ENCODE measurements around the gene DKK3.
A peak's percentile ranks its signal among the peaks of the same experiment; 100 is the strongest.
"Not testable (repeated sequence)": the region's sequence is repeated elsewhere in the genome, so short reads cannot be mapped to it uniquely, and the experiment has no call there.

DKK3 gene

DNA sequence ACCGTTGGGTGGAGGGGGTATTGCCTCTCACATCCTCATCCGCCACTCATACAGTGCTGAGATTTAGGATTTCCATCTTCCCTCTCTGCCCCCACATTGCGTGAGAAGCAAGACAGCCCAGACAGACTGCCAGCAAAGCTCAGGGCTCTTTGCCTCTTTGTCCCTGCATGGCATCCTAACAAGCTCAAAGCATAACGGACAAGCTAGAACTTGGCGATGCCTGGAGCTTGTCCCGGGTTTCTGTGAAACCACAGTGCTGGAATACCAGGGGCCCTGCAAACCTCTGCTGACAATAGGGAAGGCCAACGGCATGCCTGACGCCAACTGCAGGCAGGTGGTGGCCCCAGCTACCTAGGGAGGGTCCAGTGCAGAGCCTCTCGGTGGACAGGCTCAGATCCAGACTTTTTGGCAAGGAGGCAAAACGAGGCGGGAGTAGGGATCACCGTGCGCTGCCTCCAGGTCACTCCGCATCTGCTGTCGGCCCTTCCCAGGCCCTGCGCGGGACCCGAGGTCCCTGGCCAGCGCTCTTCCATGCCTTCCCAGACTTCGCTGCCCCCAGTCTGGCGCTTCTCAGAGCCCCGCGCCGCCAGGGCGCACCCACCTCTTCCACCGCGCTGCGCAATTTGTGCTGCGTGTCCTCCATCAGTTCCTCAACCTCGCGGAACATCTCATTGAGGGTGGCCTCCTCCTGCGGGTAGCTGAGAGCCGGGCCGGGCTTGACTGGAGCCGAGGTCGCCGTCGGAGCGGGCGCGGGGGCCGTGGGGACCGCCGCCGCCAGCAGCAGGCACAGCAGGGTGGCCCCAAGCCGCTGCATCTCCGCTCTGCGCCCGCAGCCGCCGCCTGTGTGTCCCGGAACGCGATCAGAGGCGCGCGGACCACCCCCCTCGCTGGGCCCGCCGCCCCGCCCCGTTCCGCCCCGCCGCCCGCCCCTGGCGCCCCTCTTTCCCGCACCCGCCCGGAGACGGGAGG, at the start of gene DKK3:
DKK3 (minus strand) TSS at position 858 of the 969 bp plus-strand sequence; CDS start at position 814, 44 bp downstream.
- no peak for DNase-seq

DNA sequence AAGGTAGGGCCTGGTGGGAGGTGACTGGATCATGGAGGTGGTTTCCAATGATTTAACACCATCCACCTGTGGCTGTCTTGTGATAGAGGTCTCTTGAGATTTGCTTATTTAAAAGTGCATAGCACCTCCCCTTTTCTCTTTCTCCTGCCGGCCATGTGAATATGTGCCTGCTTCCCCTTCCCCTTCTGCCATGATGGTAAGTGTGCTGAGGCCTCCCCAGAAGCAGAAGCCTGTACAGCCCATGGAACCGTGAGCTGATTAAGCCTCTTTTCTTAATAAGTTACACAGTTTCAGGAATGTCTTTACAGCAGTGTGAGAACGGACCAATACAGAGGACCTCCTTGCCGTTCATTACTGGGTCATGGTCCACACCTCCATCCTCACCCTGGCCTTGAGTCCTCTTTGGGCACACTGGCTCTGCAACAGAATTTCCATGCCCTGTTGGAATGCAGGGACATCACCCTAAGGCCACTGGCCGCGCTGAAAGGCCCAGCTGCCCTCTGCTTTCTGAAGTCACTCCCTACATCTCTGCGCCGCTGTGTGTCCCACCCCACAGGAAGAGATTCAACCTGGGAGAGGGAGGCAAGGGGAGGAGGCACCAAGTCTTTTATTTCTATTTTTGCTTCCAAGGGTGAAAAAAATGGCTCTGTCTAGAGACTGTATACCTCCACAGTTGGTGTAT, 49.0 kb upstream of the DKK3 start:
- DNase-seq = no peak

DNA sequence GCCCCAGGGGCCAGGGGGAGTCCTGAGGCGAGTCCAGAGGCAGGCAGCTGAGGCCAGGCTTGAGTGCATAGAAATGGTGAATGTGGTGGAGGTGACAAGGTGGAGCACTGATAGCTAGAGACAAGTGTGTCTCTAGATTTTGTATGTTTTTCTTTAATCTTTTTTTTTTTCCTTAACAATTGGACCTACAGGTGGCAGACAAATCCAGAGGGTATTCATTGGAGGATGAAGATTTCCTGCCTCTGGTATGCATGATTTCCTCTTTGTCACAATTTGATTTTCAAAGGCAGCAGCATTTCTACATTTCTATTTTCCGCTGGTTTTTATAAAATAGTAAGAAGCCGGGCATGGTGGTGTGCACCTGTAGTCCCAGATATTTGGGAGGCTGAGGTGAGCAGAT, 47.7 kb upstream of the DKK3 start:
- DNase-seq = no peak

DNA sequence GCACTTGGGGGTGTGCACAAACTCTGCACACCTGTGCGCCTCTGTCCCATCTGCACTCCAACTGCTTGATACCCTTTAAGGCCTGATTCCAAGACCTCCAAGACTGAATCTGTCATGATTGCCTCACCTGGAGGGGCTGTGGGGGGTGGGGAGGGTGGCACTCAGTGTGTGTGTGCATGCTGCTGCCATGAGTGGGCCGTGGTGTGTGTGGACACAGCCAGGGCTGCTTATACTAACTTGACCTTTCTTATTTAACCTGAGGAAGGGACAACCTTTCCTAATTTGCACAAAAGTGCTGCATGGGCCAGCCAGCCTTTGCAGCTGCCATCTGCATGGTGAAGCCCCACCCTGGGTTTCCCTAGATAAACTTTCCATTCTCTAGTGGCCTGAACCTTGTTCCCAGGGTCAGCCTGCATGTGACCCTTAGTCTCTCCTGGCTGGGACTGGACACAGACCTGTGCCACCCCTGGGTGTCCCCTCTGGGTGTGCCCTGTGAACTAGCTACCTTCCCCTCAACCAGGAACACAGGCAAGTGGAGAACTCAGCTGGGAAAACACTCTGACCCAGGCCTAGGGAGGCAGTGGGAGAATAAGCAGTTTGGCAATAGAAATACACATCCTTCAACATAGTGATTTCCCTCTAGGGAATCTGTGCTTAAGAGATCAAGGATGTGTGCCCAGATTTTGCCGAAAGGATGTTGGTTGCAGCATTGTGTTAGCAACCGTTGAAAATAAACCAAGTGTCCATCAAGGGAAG, 45.4 kb upstream of the DKK3 start:
- no peak for DNase-seq

DNA sequence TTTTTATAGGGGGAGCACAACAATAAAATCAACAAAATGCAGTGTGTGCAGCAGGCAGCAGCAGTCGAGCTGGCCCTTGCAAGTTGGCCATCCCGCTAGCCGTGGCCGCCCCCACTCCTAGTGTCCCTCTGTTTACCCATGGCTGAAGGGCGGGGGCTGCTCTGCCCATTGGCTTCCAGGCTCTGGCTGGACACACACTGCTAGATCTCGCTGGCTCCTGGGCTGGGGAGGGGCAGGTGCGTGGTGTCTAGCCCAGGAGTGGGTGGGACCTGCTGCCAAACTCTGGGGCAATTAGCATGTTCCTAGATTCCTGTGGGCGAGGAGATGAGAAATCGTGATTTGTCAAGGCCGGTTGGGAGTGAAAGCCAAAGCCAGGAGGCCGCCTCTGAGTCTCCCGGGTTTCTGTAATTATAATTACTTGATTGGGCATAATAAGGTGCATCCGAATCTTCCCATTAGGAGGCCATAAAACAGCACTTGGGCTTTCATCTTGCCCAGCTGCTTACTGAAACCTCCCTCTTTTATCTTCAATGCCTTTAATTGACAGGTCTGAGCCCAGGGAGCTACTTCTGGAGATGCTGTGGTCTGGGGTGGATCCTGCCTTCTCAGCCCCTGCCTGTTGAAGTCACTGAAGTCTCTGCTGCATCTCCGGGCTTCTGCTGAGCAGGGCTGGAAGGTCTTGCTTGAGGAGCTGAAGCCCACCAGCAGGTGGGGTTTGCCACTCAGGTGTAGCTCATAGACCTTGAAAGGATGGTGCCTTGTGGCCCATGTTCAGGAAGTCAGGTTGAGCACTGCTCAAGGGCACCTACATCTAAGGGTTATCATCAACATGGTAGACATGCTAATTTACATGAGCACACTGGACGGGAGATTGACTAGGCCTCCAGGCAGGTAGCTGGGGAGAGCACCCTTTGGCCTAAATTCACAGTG, 44.5 kb upstream of the DKK3 start:
- DNase-seq = no peak

DNA sequence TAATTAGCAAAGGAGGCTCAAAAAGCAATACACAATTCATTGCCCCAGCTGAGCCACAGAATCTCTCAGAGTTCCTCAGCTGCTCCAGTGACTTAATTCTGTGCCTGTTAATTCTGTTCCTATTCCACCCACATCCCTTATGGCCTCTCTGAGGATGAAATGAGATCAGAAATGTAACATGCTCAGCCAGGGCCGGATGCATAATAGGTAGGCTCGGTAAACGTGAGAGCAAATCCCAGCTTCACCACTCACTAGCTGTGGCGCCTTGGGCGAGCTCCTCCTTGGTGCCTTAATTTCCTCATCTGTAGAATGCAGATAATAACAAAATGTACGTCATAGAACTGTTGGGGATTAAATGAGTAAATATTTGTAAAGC, 42.8 kb upstream of the DKK3 start:
- no peak for DNase-seq

DNA sequence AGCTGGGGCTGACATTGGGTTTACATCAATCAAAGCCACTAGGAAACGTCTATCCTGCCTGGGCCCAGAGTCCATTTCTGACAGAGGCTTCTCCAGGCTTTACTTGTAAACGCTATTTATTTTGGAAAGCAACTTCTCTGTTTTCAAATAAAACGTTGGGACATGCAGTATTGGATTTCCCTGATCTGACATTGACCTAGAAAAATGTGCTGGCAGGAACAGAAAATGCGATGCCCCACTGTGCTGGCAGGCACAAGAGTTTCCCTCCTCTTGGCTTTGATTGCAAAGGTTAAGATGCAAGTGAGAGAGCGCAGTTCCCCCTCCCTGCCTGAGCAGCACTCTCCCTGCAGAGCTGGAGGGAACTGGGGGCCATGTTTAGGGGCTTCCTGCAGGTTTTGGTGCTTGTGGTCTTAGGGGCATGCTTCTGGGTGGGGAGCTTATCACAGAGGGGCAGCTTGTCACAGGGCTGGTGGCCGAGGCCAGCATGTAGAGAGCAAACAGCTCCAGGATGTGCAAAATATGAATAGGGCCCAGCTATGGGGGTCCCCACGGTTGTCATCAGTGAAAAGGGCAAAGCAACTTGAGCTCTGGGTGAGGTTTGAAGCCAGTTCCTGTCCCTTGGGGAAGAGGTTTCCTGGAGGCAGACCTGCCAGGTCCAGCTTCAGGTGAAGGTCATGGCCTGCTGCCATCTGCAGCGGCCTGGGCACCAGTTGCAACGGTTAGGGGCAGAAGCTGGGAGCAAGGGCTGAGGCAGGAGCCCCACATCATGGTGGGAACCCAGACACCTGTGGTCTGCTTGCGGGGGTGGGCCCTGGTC, 42.3 kb upstream of the DKK3 start:
- no peak for DNase-seq

DNA sequence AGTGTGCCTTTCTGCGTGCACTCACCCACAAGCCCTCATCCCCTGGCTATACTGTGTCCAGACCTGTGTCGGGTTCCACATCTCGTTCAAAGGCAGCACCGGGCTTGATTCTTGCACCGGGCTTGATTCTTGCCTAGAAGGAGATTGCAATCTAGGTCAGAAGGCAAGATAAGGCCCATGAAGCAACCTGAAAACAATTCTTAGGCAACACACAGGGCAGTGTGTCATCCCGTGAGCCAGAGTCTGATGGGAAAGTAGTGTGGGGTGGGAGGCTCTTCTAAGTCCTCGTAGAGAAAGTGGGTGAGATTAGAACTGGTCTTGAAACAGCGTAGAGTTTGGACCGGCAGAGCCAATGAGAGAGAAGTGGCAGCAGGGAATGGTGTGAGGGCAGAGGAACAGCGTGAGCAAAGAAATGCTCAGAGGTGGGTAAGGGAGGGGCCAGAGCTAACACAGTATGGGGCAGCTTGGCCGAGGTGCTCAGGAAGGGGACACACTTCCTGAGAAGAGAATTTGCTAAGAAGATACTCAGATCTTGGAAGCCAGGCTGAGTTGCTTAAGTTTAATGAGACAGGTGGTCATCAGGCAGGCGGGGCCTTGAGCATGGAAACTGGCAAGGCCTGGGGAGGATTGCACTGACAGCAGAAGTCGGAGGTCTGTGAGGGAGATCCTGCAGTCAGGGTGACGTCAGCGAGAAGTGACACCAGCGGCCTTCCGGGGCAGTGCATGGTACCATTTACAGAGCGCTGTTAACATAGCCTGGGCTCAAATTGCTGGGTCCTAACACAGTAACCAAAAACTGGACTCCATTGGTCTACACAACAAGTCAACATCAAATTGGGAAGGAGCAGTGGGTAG, 40.7 kb upstream of the DKK3 start:
- DNase-seq = no peak

DNA sequence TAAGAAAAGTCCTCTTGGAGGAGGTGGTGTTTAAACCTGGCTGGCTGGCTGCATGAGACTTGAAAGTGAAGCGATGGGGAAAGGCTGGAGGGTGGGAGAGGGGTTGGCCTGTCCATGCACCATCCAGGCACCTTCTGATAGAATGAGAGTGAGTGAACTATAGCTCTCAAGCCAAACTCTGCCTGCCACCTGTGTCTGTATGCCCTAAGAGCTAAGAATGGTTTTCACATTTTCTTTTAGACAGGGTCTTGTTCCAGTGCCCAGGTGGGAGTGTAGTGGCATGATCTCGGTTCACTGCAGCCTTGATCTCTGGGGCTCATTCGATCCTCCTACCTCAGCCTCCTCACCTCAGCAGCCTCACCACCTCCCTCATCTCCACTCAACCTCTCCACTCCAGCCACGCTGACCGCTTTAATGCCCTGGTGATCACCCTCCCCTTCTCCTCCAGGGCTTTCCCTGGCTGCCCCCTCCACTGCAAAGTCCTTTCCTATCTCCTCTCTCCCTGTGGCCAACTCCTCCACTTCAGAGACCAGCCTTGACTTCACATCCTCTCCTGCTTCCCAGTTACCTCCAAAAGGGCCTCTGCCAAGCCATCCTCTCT, 38.3 kb upstream of the DKK3 start:
- no peak for DNase-seq

DNA sequence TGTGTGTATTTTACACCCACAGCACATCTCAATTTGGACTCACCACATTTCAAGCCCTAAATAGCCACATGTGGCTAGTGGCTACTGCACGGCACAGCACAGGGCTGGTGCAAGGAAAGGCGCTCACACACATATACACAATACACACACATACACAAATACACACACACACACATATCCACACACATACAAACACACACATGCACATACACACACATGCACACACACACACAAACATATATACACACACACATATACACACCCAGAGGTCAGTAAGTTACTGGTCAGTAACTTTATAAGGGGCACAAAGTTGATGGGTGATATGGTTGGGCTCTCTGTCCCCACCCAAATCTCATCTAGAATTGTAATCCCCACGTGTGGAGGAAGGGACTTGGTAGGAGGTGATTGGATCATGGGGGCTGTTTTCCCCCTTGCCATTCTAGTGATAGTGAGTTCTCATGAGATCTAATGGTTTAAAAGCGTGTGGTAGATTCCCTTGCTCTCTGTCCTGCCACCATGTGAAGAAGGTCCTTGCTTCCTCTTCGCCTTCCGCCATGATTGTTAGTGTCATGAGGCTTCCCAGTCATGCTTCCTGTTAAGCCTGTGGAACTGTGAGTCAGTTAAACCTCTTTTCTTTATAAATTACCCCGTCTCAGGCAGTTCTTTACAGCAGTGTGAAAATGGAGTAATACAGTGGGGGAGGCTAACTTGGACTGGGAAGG, 37.6 kb upstream of the DKK3 start:
- DNase-seq = peak; percentile 14

DNA sequence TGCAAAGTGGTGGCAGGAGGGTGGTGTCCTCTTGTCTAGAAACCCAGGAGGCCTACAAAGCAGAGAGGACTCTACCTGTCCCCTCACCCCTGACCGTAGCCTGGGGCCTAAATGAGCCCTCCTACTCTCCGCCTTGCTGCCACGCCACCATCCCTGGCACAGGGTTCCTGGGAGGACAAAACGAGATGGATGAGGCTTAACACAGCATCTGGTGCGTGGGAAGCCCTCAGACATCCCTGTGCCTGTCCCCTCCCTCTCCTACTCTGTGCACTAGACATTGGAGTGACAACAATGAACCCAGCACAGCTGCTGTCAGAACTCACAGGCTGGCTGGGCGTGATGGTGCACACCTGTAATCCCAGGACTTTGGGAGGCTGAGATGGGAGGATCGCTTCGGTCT, 36.4 kb upstream of the DKK3 start:
- no peak for DNase-seq

DNA sequence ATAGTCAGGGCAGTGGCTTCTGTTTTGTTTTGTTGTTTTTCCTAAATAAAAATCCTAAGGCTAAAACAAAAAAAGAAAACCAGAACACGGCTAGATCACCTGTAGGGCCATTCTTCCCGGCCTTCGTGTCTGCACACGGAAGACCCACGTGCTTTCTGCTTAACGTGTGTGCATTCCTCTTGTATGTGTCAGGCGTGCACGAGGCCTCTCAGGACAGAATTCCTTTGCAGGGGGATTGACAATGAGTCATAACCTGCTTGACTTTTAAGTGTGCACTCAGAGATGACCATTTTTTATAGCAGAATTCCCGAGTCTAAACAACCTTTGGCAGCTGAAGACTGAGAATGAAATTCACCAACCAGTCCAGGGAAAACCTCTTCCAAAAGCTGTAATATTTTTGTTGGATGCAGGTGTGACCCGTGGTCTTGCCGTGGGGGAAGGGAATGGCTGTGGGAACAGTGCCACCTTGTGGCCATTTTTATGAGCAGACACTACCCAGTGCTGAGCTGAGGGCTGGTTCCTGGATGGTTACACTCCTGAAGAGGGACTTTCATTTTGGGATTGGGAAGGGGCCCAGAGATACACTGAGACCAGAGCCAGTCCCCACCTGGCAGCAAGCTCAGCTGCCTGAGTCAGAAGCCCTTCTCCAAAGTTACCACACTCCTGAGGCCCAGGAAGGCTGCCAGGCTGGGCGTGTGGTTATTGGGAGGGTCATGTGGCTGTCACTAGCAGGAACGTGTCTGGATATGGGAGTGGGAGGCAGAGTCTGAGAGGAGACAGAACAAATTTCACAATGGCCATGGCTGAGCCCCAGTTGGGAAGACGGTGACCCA, 35.7 kb upstream of the DKK3 start:
- DNase-seq = peak; percentile 84

DNA sequence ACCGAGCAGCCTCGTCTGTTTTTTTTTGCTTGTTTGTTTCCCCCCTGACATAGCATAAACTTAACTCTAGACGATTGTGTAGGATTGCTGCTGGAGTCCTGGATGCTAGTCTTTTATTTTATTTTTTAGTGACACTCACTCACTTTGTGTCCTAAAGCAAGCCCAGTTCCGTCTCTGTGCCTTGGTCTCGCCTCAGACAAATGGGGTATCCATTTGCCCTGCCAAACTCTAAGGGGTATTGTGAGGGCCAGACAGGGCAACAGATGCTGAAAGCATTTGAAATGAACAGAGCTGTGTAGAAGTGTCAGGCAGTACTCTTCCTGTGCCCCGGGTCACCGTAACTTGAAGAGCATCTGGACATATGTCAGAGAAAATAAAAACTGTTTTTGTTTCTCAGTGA, 34.8 kb upstream of the DKK3 start:
- no peak for DNase-seq

DNA sequence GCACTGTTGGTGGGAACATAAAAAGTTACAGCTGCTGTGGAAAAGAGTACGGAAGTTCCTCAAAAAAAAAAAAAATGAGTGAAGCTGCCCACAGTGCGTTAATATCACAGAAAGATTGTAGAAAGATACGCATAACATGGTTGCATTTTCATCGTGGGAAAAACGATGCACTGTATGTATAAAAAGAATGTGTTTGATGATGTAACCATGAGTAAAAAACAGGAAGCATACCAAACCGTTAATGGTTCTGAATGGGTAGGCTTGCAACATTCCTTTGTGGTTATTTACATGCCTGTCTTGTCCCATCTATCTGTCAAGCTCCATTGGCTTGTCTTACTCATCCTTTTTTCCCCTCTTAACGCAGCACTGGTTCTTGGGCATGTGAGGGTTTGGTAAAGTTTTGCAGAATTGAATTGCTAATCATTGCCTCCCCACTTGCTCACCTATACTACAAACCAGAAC, 33.8 kb upstream of the DKK3 start:
- DNase-seq = peak; percentile 77

DNA sequence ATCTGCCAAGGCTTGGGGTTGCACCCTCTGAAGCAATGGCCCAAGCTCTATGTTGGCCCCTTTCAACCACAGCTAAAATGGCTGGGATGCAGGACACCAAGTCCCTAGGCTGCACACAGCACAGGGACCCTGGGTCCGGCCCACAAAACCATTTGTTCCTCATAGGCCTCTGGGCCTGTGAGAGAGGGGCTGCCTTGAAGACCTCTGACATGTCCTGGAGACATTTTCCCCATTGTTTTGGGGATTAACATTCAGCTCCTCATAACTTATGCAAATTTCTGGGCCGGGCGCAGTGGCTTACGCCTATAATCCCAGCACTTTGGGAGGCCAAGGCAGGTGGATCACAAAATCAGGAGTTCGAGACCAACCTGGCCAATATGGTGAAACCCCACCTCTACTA, 32.3 kb upstream of the DKK3 start:
- not testable (repeated sequence) for DNase-seq

DNA sequence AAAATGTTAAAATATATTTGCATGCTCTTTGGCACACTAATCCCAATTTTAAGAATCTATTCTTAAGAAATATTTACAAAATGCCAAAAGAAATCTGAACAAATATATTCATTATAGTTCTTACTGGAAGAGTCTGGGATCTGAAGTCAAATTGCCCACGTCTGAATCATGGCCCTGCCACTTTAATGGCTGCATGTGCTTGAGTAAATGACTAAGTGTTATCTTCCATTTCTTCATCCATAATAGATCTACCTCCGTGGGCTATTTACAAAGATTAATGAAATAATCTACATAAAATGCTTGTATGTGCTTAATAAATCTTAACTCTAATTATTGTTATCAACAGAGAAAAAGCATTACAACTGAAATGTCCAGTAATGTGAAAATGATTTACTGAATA, 24.5 kb upstream of the DKK3 start:
- no peak for DNase-seq

DNA sequence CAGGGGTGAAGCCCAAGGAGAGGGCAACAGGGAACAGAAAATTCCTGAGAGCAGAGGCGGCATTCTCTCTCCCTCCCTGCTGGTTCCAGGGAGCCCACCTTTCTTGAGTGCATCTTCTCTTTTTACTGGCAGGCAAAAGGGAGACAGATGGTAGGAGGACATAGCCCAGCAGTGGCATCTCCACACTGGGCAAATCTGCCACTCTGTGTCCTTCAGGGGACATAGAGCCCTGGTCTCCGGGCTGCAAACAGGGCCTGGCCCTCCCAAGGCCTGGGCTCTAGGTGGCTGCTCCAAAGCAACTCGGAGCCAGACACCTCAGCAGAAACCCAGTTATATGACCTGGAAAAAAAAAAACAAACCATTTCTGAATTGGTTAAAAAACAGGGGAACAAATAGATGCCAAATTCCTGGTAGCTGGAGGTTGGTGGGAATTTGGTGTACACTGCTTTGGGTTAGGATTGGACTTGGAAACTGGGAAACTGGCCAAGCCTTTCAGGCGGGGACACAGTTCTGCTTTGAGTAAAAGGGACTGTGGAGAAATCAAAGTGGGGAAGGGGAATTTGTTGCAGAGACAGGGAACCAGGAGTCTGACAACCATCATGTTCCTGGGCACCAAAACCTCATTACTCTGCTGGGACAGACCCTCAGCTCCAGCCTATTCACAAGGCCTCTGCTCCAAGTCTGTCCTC, 23.6 kb upstream of the DKK3 start:
- no peak for DNase-seq

Measured in OCI-M1 (cell line).